Measurements from ENCODE around the gene TM4SF4. TPM values are rescaled to one million over a fixed set of nuclear protein-coding genes. Genes with fewer than 3 reads are reported as not detected.

TM4SF4 gene
- total RNA-seq, 4 donors from 2014 or later, result not detected

GRCh38 chr3:149473357-149474249, 894 bp upstream of the TM4SF4 start:
- Histone ChIP-seq H3K9me3 (no peaks in the 10 kb centered on the region), H3K27me3 (no peaks in the 10 kb centered on the region), H3K4me1 (peaks cover 17 to 73% (median 21%) of the 10 kb centered on the region in 3 donors), H3K4me3 (no peak overlapping the region), H3K27ac (peak overlapping the region; percentile 5 to 85 (median 73)), H3K36me3 (no peaks in the 10 kb centered on the region)
- intact Hi-C loops (cut with DNase I), result no loop called here
- 45 to 47% methylated on average over 7 of the region's 7 CpGs for WGBS, 2 donors
- DNase-seq, result peak; percentile 7
- TF ChIP-seq, protein P1, sequence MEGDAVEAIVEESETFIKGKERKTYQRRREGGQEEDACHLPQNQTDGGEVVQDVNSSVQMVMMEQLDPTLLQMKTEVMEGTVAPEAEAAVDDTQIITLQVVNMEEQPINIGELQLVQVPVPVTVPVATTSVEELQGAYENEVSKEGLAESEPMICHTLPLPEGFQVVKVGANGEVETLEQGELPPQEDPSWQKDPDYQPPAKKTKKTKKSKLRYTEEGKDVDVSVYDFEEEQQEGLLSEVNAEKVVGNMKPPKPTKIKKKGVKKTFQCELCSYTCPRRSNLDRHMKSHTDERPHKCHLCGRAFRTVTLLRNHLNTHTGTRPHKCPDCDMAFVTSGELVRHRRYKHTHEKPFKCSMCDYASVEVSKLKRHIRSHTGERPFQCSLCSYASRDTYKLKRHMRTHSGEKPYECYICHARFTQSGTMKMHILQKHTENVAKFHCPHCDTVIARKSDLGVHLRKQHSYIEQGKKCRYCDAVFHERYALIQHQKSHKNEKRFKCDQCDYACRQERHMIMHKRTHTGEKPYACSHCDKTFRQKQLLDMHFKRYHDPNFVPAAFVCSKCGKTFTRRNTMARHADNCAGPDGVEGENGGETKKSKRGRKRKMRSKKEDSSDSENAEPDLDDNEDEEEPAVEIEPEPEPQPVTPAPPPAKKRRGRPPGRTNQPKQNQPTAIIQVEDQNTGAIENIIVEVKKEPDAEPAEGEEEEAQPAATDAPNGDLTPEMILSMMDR (IDR thresholded peaks at IDR 0.05), result no peak
- no peak for TF ChIP-seq POLR2A (IDR thresholded peaks at IDR 0.05)

DNA sequence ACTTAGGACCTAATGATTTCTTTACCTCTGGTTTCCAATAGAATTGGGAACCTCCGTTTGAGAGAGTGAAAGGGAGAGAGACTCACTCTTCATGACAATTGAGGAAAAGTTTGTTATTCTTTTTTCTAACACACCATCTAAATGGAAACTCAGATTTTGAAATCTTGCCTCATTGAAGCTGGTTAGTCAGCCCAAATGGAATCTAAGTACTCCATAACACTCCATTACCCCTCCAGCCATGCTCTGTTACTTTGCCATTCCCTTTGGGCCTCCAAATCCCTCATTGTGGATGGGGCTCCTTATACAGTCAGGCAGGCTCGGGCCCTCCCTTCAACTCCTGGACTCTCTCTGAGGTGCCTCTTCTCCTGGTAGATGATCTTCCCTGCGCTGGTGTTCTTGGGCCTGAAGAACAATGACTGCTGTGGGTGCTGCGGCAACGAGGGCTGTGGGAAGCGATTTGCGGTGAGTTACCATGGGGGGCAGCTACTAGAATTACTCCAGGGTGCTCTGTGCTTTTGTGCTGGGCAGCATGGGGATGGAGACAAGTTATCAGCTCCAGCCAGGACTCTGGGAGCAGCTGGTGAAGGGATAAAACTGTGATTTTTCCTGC, 1.1 kb downstream of the TM4SF4 start:
- Histone ChIP-seq H3K4me3 (no peak overlapping the region), H3K27ac (peak overlapping the region in 2 of 4 donors; percentile 34 to 51), H3K27me3 (no peaks in the 10 kb centered on the region), H3K4me1 (peaks cover 22 to 86% (median 25%) of the 10 kb centered on the region in 3 donors), H3K9me3 (no peaks in the 10 kb centered on the region), H3K36me3 (no peaks in the 10 kb centered on the region)
- no peak for DNase-seq
- no peak for TF ChIP-seq POLR2A (IDR thresholded peaks at IDR 0.05)
- TF ChIP-seq, protein P1 (IDR thresholded peaks at IDR 0.05), result no peak
- intact Hi-C loops (cut with DNase I), result loop anchor here (5.0 kb wide), 1 partner anchor 83 kb away; no protein-coding TSS in a partner anchor
- 82 to 100% methylated on average over 2 to 4 of the region's 7 CpGs for WGBS, 2 donors

GRCh38 chr3:149476225-149476624, 1.7 kb downstream of the TM4SF4 start:
- Histone ChIP-seq H3K4me3 (no peak overlapping the region), H3K27me3 (no peaks in the 10 kb centered on the region), H3K4me1 (peaks cover 22 to 85% (median 25%) of the 10 kb centered on the region in 3 donors), H3K36me3 (no peaks in the 10 kb centered on the region), H3K27ac (peak overlapping the region in 3 of 4 donors; percentile 33 to 51 (median 34)), H3K9me3 (no peaks in the 10 kb centered on the region)
- intact Hi-C loops (cut with DNase I), result loop anchor here (5.0 kb wide), 1 partner anchor 84 kb away; no protein-coding TSS in a partner anchor
- no peak for DNase-seq
- 86 to 96% methylated on average over 2 to 4 of the region's 4 CpGs for WGBS, 2 donors
- TF ChIP-seq, protein P1 (IDR thresholded peaks at IDR 0.05), result no peak
- no peak for TF ChIP-seq POLR2A (IDR thresholded peaks at IDR 0.05)

DNA sequence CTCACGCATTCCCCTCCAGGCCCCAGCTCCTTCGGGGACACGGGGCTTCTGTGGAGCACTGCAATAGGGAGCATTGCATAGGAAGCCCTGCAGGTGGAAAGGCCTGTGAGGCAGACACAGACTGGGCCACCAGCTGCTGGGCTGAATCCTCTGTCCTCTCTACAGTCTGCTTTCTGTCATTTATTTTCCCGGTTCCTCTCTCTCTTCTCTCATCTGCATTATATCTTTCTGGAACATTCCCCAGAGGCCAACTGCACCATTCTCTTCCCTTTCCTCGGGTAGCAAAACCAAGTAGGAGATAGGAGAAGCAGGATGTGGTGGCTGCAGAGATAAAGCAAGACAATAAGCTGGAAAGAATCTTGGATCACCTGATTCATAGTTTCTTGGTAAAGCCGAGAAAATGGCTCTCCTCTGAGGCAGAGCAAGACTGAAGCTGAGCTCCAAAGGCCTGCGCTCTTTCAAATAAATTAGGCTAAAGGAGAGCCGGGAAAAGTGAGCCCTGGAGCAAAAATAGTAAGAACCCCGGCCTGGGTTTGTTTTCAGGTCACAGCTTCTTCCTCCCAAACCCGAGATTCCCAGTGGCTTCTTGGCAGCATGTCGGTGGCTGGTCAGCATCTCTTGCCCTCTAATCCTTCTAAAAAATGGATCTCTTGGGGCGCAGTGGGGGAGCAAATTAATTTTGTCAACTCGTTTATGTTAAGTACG, 5.3 kb downstream of the TM4SF4 start:
- intact Hi-C loops (cut with DNase I), result loop anchor here (5.0 to 10.0 kb wide), 2 partner anchors 87 to 115 kb away; no protein-coding TSS in a partner anchor
- WGBS, 2 donors, result 65 to 71% methylated on average over 13 of the region's 14 CpGs
- peak overlapping the region; percentile 43 to 75 (median 66) for H3K27ac ChIP-seq
- no peaks in the 10 kb centered on the region for H3K36me3 ChIP-seq
- H3K27me3 ChIP-seq, result no peaks in the 10 kb centered on the region
- TF ChIP-seq, protein P1 (IDR thresholded peaks at IDR 0.05), result no peak
- TF ChIP-seq POLR2A (IDR thresholded peaks at IDR 0.05), result no peak
- no peaks in the 10 kb centered on the region for H3K9me3 ChIP-seq
- no peak overlapping the region for H3K4me3 ChIP-seq
- DNase-seq, result no peak
- H3K4me1 ChIP-seq, result peaks cover 6 to 50% (median 6%) of the 10 kb centered on the region in 3 donors

Measured in esophagus squamous epithelium (tissue), 5 donors.